ENCODE data around the gene CARM1.
A peak's percentile ranks its signal among the peaks of the same experiment; 100 is the strongest.

CARM1 gene

DNA sequence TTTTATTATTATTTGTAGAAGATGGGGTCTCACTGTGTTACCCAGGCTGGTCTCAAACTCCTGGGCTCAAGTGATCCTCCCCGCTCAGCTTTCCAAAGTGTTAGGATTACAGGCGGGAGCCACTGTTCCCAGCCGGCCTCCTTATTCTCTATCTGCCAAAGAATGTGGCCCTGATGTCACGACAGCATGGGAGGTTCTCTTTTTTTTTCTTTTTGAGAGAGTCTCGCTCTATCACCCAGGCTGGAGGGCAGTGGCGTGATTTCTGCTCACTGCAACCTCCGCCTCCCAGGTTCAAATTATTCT is 23.5 kb downstream of the CARM1 start:
- no peak for TF ChIP-seq CTCF (conservative IDR thresholded peaks at IDR 0.05; ENCODE audit: control insufficient read depth, insufficient read depth, low read depth, low read length)
- no peak for DNase-seq (ENCODE audit: low read depth)
- no peak overlapping the region for H3K4me3 ChIP-seq (ENCODE audit: control insufficient read depth, low read depth, low read length)

DNA sequence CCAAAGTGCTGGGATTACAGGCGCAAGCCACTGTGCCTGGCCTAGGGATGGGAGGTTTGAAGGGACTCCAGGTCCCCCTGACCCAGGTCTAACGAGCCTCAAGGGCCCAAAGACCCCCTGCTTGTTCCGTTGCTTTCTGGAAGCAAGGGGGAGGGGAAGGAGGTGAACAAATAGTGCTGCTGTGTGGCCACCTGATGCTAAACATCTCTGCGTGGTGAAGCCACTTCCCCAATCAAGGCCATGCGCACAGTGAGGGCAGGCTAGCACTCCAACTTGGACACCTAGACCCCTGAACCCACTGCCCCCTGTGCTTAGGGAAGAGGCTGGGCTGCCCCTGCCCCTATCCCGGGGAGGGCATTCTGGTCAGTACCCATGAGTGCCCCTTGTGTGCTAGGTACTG is 24.0 kb downstream of the CARM1 start:
- DNase-seq (ENCODE audit: low read depth) = no peak
- no peak for TF ChIP-seq CTCF (conservative IDR thresholded peaks at IDR 0.05; ENCODE audit: control insufficient read depth, insufficient read depth, low read depth, low read length)
- H3K4me3 ChIP-seq (ENCODE audit: control insufficient read depth, low read depth, low read length) = no peak overlapping the region

DNA sequence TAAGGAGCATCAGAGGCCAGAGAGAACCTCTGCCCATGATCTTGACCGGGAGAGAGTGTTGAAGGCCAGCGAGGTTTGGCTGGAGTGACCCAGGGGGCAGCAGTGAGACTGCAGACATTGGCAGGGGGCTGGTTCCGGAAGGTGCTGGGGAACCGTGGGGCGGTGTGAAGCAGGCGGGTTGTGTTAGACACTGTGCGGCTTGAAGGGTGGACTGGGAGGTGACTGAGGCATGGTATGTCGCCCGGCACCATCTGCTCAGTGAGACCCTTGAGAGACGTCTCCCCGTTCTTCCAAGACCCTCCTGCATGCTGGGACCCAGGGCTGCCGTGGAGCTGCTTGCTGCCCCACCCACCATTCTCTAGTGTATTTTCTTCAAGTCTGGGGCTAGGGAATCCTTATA is 24.6 kb downstream of the CARM1 start:
- peak; percentile 8 for TF ChIP-seq CTCF (conservative IDR thresholded peaks at IDR 0.05; ENCODE audit: control insufficient read depth, insufficient read depth, low read depth, low read length)
- DNase-seq (ENCODE audit: low read depth) = no peak

GRCh38 chr19:10896851-10897526 is 25.6 kb downstream of the CARM1 start:
- no peak for DNase-seq (ENCODE audit: low read depth)
- H3K4me3 ChIP-seq (ENCODE audit: control insufficient read depth, low read depth, low read length) = no peak overlapping the region
- TF ChIP-seq CTCF (conservative IDR thresholded peaks at IDR 0.05; ENCODE audit: control insufficient read depth, insufficient read depth, low read depth, low read length) = no peak

More for the DNA sequence above, 24.6 kb downstream of the CARM1 start:
- no peak overlapping the region for H3K4me3 ChIP-seq (ENCODE audit: control insufficient read depth, low read depth, low read length)

- no peak for DNase-seq (ENCODE audit: low read depth)
- H3K4me3 ChIP-seq (ENCODE audit: control insufficient read depth, low read depth, low read length) = no peak overlapping the region
- TF ChIP-seq CTCF (conservative IDR thresholded peaks at IDR 0.05; ENCODE audit: control insufficient read depth, insufficient read depth, low read depth, low read length) = no peak
These were observed 27.3 kb downstream of the CARM1 start for GRCh38 chr19:10898633-10899032.

DNA sequence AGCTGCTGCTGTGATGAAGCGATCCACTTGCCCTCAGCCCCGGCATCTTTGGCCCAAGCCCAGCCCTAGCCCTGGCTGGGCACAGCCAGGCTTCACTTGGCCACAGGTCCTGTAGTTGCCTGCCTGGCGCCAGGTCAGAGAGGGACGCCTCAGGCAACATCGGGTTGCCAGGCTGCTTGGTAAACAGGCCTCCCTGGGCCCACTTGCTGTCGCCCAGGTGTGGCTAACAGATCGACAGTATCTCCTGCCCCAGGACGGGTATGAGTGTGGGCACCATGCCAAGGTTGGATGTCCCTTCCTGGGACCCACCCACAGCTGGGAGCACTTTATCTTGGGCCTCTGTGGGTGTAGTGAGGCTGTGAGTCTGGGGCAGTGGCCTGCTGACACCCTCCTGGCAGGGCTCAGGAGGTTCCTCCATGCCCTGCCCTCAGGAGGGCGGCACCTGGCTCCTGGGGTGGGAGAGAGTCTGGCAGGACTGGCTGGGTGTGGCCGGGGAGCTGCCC is 27.8 kb downstream of the CARM1 start:
- TF ChIP-seq CTCF (conservative IDR thresholded peaks at IDR 0.05; ENCODE audit: control insufficient read depth, insufficient read depth, low read depth, low read length) = no peak
- no peak for DNase-seq (ENCODE audit: low read depth)
- no peak overlapping the region for H3K4me3 ChIP-seq (ENCODE audit: control insufficient read depth, low read depth, low read length)

DNA sequence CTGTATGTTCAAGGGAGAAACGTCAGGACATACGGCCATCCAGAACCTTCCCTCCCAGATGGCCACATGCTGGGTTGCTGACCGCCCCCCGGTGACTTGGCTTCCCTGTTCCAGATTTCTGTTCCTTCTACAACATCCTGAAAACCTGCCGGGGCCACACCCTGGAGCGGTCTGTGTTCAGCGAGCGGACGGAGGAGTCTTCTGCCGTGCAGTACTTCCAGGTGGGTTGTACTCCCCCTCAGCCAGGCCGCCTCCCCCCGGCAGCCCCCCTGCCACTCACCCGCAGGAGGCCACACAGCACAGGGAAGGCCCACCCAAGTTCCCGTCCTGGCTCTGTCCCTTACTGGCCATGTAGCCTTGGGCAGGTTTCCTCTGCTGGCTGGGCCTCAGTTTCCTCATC is 36.6 kb downstream of the CARM1 start:
- no peak for DNase-seq (ENCODE audit: low read depth)
- no peak overlapping the region for H3K4me3 ChIP-seq (ENCODE audit: control insufficient read depth, low read depth, low read length)
- no peak for TF ChIP-seq CTCF (conservative IDR thresholded peaks at IDR 0.05; ENCODE audit: control insufficient read depth, insufficient read depth, low read depth, low read length)
